K562 (cell line): ENCODE data around the gene HCRTR2.

Experiments
- CTCF ChIP-seq, 3 experiments: IDR thresholded peaks in 2 of 3; conservative IDR thresholded peaks in 1 of 3; 2 replicates each; pipeline ENCODE4 v1.5.1; 2011 to 2012; ENCODE audit warnings: low read length in 3 of 3, mild to moderate bottlenecking in 3 of 3, control low read depth in 2 of 3, improper control_type of control experiment in 1 of 3, inconsistent platforms in 1 of 3, low read depth in 1 of 3, mixed read lengths in 1 of 3, moderate library complexity in 1 of 3; ENCODE audit not compliant: insufficient read depth in 2 of 3
- FOXJ3 ChIP-seq: sonication (generic); formaldehyde crosslinking; IDR thresholded peaks from 2 replicates; pipeline ENCODE4 v1.4.0; 2020; ENCODE audit warnings: mild to moderate bottlenecking, missing genetic modification reagents
- ILK ChIP-seq: fragments of 450-650 bp; IDR thresholded peaks from 2 replicates; pipeline ENCODE4 v1.6.1; 2016; ENCODE audit warnings: missing genetic modification characterization, low read depth, mild to moderate bottlenecking, missing compliant biosample characterization, moderate library complexity, borderline replicate concordance
- NCOA2 ChIP-seq, 2 experiments: fragments of 450-650 bp; IDR thresholded peaks; 2 replicates each; pipeline ENCODE4 v1.6.1; 2018; ENCODE audit warnings: mild to moderate bottlenecking in 2 of 2, moderate library complexity in 1 of 2; ENCODE audit not compliant: partially characterized antibody in 2 of 2
- NFATC3 ChIP-seq: fragments of 450-650 bp; IDR thresholded peaks from 2 replicates; pipeline ENCODE4 v1.6.1; 2017; ENCODE audit warnings: mild to moderate bottlenecking
- POLR2A ChIP-seq: fragments of 450-650 bp; conservative IDR thresholded peaks from 2 replicates; pipeline ENCODE4 v1.6.1; 2016
- POLR2H ChIP-seq: IDR thresholded peaks from 2 replicates; pipeline ENCODE4 v1.6.1; 2016; ENCODE audit warnings: missing genetic modification characterization, low read depth, mild to moderate bottlenecking, control low read depth, missing compliant biosample characterization, moderate library complexity
- POLR3A ChIP-seq: IDR thresholded peaks from 2 replicates; pipeline ENCODE4 v1.6.1; 2011; ENCODE audit warnings: borderline replicate concordance, mild to moderate bottlenecking, moderate library complexity; ENCODE audit not compliant: insufficient read length, insufficient read depth; ENCODE audit errors: extremely low read depth
- SP2 ChIP-seq: IDR thresholded peaks from 2 replicates; pipeline ENCODE4 v1.6.1; 2011; ENCODE audit warnings: mild to moderate bottlenecking, low read depth, low read length, moderate library complexity; ENCODE audit not compliant: poor library complexity, severe bottlenecking; ENCODE audit errors: extremely low read depth
- ZKSCAN8 ChIP-seq: fragments of 200-800 bp; sonication (Bioruptor generic); IDR thresholded peaks from 2 replicates; pipeline ENCODE4 v1.6.1; 2016; ENCODE audit warnings: missing genetic modification characterization, missing compliant biosample characterization
- ZNF143 ChIP-seq: sonication (generic); formaldehyde crosslinking; IDR thresholded peaks from 2 replicates; pipeline ENCODE4 v1.9.0; 2022; ENCODE audit warnings: mild to moderate bottlenecking, missing genetic modification reagents
- ZNF274 ChIP-seq: IDR thresholded peaks from 2 replicates; pipeline ENCODE4 v1.6.1; 2011; ENCODE audit warnings: low read depth, mild to moderate bottlenecking, low read length, moderate library complexity, borderline replicate concordance
- ZNF76 ChIP-seq: fragments of 250-450 bp; sonication (Bioruptor Pico); IDR thresholded peaks from 2 replicates; pipeline ENCODE4 v1.4.0; 2020; ENCODE audit warnings: mild to moderate bottlenecking, moderate library complexity, borderline replicate concordance

GRCh38 chr6:55239099-55239498 lies 64.8 kb downstream of the HCRTR2 start:
- no peak for TF ChIP-seq SP2
- TF ChIP-seq CTCF (IDR thresholded peaks at IDR 0.05 in 2 of 3, conservative IDR thresholded peaks at IDR 0.05 in 1 of 3; ENCODE audit: insufficient read depth in 2 of 3, low read depth in 1 of 3, low read length in 3 of 3), result no peak
- no peak for TF ChIP-seq NCOA2 (IDR thresholded peaks at IDR 0.05; ENCODE audit: partially characterized antibody in 2 of 2)
- no peak for TF ChIP-seq ZNF143 (CRISPR knock-in tag)
- TF ChIP-seq ZNF76 (CRISPR knock-in tag), result no peak
- no peak for TF ChIP-seq ZNF274
- no peak for TF ChIP-seq NFATC3
- no peak for TF ChIP-seq ILK (tag)
- TF ChIP-seq POLR2H, result no peak
- TF ChIP-seq ZKSCAN8 (CRISPR knock-in tag), result no peak
- TF ChIP-seq FOXJ3, result no peak
- no peak for TF ChIP-seq POLR2A
- no peak for TF ChIP-seq POLR3A
